Peyer's patch (tissue), 4 donors: ENCODE results near the gene DRD3. TPM values are rescaled to one million over a fixed set of nuclear protein-coding genes. Genes with fewer than 3 reads are reported as not detected.

Source experiments
- DNase-seq, 3 donors: peaks; one replicate each; pipeline ENCODE4 v3.0.0-alpha.2; 2017 to 2019
- H3K27ac ChIP-seq, 4 donors: fragments of 200-600 bp; sonication (generic); one replicate each; pipeline ENCODE4 v1.5.1; 2016 to 2019
- H3K27me3 ChIP-seq, 2 donors: fragments of 200-600 bp; sonication (generic); one replicate each; pipeline ENCODE4 v1.5.1; 2019
- H3K36me3 ChIP-seq, 3 donors: fragments of 200-600 bp; sonication (generic); one replicate each; pipeline ENCODE4 v1.5.1; 2016 to 2019
- H3K4me1 ChIP-seq, 4 donors: fragments of 200-600 bp; sonication (generic); one replicate each; pipeline ENCODE4 v1.5.1; 2016 to 2019
- H3K4me3 ChIP-seq, 4 donors: fragments of 200-600 bp; sonication (generic); 1 replicate in 3 of 4; 2 replicates in 1 of 4; pipeline ENCODE4 v1.5.1; 2016 to 2019; ENCODE audit warnings: mild to moderate bottlenecking in 1 of 4
- H3K9me3 ChIP-seq, 4 donors: fragments of 200-600 bp; sonication (generic); one replicate each; pipeline ENCODE4 v1.5.1; 2016 to 2019; ENCODE audit warnings: mild to moderate bottlenecking in 1 of 4
- CTCF ChIP-seq, 6 experiments: fragments of 450-650 bp in 4 of 6; fragments of 200-600 bp in 2 of 6; sonication (generic) in 1 of 6; IDR thresholded peaks; one replicate each; pipeline ENCODE4 v1.5.1; 2017 to 2019; ENCODE audit warnings: antibody characterized with exemption in 6 of 6, mild to moderate bottlenecking in 3 of 6, moderate library complexity in 1 of 6
- POLR2A ChIP-seq, 2 donors: fragments of 450-650 bp; IDR thresholded peaks; one replicate each; pipeline ENCODE4 v1.5.1; 2017; ENCODE audit warnings: antibody characterized with exemption in 2 of 2, mild to moderate bottlenecking in 2 of 2, moderate library complexity in 2 of 2
- total RNA-seq, 4 donors: library from RNA; depleted of rRNA; stranded (reverse); fragments of >200 nt; gene quantifications; one replicate each; pipeline ENCODE4 v1.1.0, GENCODE V29; 2016

DRD3 gene
- total RNA-seq, 4 donors from 2014 or later = not detected

- H3K9me3 ChIP-seq = no peaks in the 10 kb centered on the region
- no peak for DNase-seq
- H3K4me3 ChIP-seq = no peak overlapping the region
- TF ChIP-seq CTCF (IDR thresholded peaks at IDR 0.05) (no peak), POLR2A (IDR thresholded peaks at IDR 0.05) (no peak)
- no peaks in the 10 kb centered on the region for H3K36me3 ChIP-seq
- H3K27ac ChIP-seq = no peak overlapping the region
- H3K4me1 ChIP-seq = no peaks in the 10 kb centered on the region
- H3K27me3 ChIP-seq = no peaks in the 10 kb centered on the region
Measured at GRCh38 chr3:114101101-114101500, 77.8 kb downstream of the DRD3 start.

- Histone ChIP-seq H3K27ac (no peak overlapping the region), H3K36me3 (no peaks in the 10 kb centered on the region), H3K4me3 (no peak overlapping the region), H3K27me3 (no peaks in the 10 kb centered on the region), H3K9me3 (no peaks in the 10 kb centered on the region), H3K4me1 (no peaks in the 10 kb centered on the region)
- TF ChIP-seq POLR2A (IDR thresholded peaks at IDR 0.05) (no peak), CTCF (IDR thresholded peaks at IDR 0.05) (no peak)
- no peak for DNase-seq
Measured at GRCh38 chr3:114095796-114096195, 83.1 kb downstream of the DRD3 start.

GRCh38 chr3:114093596-114093995 is 85.3 kb downstream of the DRD3 start:
- Histone ChIP-seq H3K36me3 (no peaks in the 10 kb centered on the region), H3K4me1 (no peaks in the 10 kb centered on the region), H3K27me3 (no peaks in the 10 kb centered on the region), H3K27ac (no peak overlapping the region), H3K9me3 (no peaks in the 10 kb centered on the region), H3K4me3 (no peak overlapping the region)
- DNase-seq = no peak
- TF ChIP-seq CTCF (IDR thresholded peaks at IDR 0.05) = no peak
- TF ChIP-seq POLR2A (IDR thresholded peaks at IDR 0.05) = no peak

- DNase-seq = no peak
- H3K4me3 ChIP-seq = no peak overlapping the region
- H3K4me1 ChIP-seq = no peaks in the 10 kb centered on the region
- no peak overlapping the region for H3K27ac ChIP-seq
- H3K27me3 ChIP-seq = no peaks in the 10 kb centered on the region
- no peaks in the 10 kb centered on the region for H3K9me3 ChIP-seq
- H3K36me3 ChIP-seq = no peaks in the 10 kb centered on the region
- TF ChIP-seq POLR2A (IDR thresholded peaks at IDR 0.05) = no peak
- TF ChIP-seq CTCF (IDR thresholded peaks at IDR 0.05) = no peak
Measured at GRCh38 chr3:114093016-114093380, 85.9 kb downstream of the DRD3 start.

GRCh38 chr3:114092151-114093015 is 86.5 kb downstream of the DRD3 start:
- H3K9me3 ChIP-seq = no peaks in the 10 kb centered on the region
- no peak for TF ChIP-seq POLR2A (IDR thresholded peaks at IDR 0.05)
- no peak for TF ChIP-seq CTCF (IDR thresholded peaks at IDR 0.05)
- H3K4me1 ChIP-seq = no peaks in the 10 kb centered on the region
- peaks cover 0 to 4% (median 0%) of the 10 kb centered on the region in 3 donors for H3K36me3 ChIP-seq
- H3K4me3 ChIP-seq = no peak overlapping the region
- no peak overlapping the region for H3K27ac ChIP-seq
- H3K27me3 ChIP-seq = no peaks in the 10 kb centered on the region
- no peak for DNase-seq
